DMS153 treated with DMSO at 0.1 percent for 48 hours (cell line): ENCODE measurements around the gene BEST3.
"Not testable (repeated sequence)": the region's sequence is repeated elsewhere in the genome, so short reads cannot be mapped to it uniquely, and the experiment has no call there.

Source experiments
- DNase-seq: peaks from one replicate; lab custom pipeline; 2025; ENCODE audit not compliant: unreplicated experiment; lab: John Stamatoyannopoulos, UW

BEST3 gene

GRCh38 chr12:69688471-69689427, 10.4 kb downstream of the BEST3 start:
- no peak for DNase-seq

- DNase-seq: no peak
Measured at GRCh38 chr12:69688021-69688420, 11.1 kb downstream of the BEST3 start.

- no peak for DNase-seq
Measured at GRCh38 chr12:69687390-69687789, 11.7 kb downstream of the BEST3 start.

- no peak for DNase-seq
Measured at GRCh38 chr12:69686731-69687130, 12.4 kb downstream of the BEST3 start.

GRCh38 chr12:69685810-69686209, 13.3 kb downstream of the BEST3 start:
- no peak for DNase-seq

- DNase-seq: no peak
Measured at GRCh38 chr12:69684466-69684865, 14.6 kb downstream of the BEST3 start.

GRCh38 chr12:69682110-69682755, 16.9 kb downstream of the BEST3 start:
- DNase-seq: no peak

GRCh38 chr12:69679119-69679518, 20.0 kb downstream of the BEST3 start:
- no peak for DNase-seq

GRCh38 chr12:69676257-69677012, 22.7 kb downstream of the BEST3 start:
- DNase-seq: no peak

GRCh38 chr12:69672195-69672594, 26.9 kb downstream of the BEST3 start:
- DNase-seq: no peak

- DNase-seq: no peak
Measured at GRCh38 chr12:69671597-69671996, 27.5 kb downstream of the BEST3 start.

- no peak for DNase-seq
Measured at GRCh38 chr12:69666798-69667197, 32.3 kb downstream of the BEST3 start.

- not testable (repeated sequence) for DNase-seq
Measured at GRCh38 chr12:69664930-69665377, 34.1 kb downstream of the BEST3 start.

- DNase-seq: no peak
Measured at GRCh38 chr12:69663726-69664125, 35.4 kb downstream of the BEST3 start.

GRCh38 chr12:69662764-69663163, 36.3 kb downstream of the BEST3 start:
- DNase-seq: no peak

- DNase-seq: no peak
Measured at GRCh38 chr12:69661386-69661785, 37.7 kb downstream of the BEST3 start.

- DNase-seq: no peak
Measured at GRCh38 chr12:69660164-69660863, 38.8 kb downstream of the BEST3 start.

- no peak for DNase-seq
Measured at GRCh38 chr12:69658203-69658602, 40.9 kb downstream of the BEST3 start.

GRCh38 chr12:69657376-69658137, 41.5 kb downstream of the BEST3 start:
- DNase-seq: no peak
